MCF 10A (cell line): ENCODE measurements around the gene ASCC2. TPM values are rescaled to one million over a fixed set of nuclear protein-coding genes. Genes with fewer than 3 reads are reported as not detected.
"Not testable (repeated sequence)": the region's sequence is repeated elsewhere in the genome, so short reads cannot be mapped to it uniquely, and the experiment has no call there.

Source experiments
- BruUV-seq: library from RNA; stranded (reverse); fragments of 400-500 nt; replicated peaks from 2 replicates; lab custom pipeline; 2021; lab: Mats Ljungman, UMichigan
- CTCF ChIA-PET: fragments of 300-600 bp; sonication (Branson Sonifier 250); formaldehyde crosslinking; extraction: SDS; loops from one replicate; lab custom pipeline; 2021; ENCODE audit warnings: antibody characterized with exemption, inconsistent platforms; lab: Yijun Ruan, JAX
- POLR2A ChIA-PET: fragments of 300-600, 350-650 bp; sonication (Branson Sonifier 250); formaldehyde crosslinking; extraction: SDS; loops from one replicate; lab custom pipeline; 2020; ENCODE audit warnings: antibody characterized with exemption, inconsistent platforms; lab: Yijun Ruan, JAX
- DNase-seq: peaks from one replicate; pipeline ENCODE4 v3.0.0-alpha.2; 2018; ENCODE audit not compliant: unreplicated experiment
- H3K27ac Mint-ChIP-seq: one replicate; pipeline ENCODE4 v1.8.0; 2022; ENCODE audit warnings: mild to moderate bottlenecking, low read depth, mixed read lengths; ENCODE audit not compliant: unreplicated experiment
- H3K27me3 Mint-ChIP-seq: one replicate; pipeline ENCODE4 v1.8.0; 2022; ENCODE audit warnings: mixed read lengths; ENCODE audit not compliant: insufficient read depth, unreplicated experiment
- H3K36me3 Mint-ChIP-seq: one replicate; pipeline ENCODE4 v1.8.0; 2022; ENCODE audit warnings: mild to moderate bottlenecking, moderate library complexity, mixed read lengths; ENCODE audit not compliant: insufficient read depth, unreplicated experiment
- H3K4me1 Mint-ChIP-seq: one replicate; pipeline ENCODE4 v1.8.0; 2022; ENCODE audit warnings: mixed read lengths; ENCODE audit not compliant: insufficient read depth, unreplicated experiment
- H3K4me3 Mint-ChIP-seq: one replicate; pipeline ENCODE4 v1.8.0; 2022; ENCODE audit warnings: mild to moderate bottlenecking, moderate library complexity, mixed read lengths; ENCODE audit not compliant: unreplicated experiment
- H3K9me3 Mint-ChIP-seq: one replicate; pipeline ENCODE4 v1.8.0; 2022; ENCODE audit warnings: mixed read lengths; ENCODE audit not compliant: unreplicated experiment
- intact Hi-C: fragments of 100-400 bp; cut with micrococcal nuclease; formaldehyde crosslinking; loops from 2 replicates; pipeline ENCODE4 v1.14.1; 2022
- total RNA-seq: library from RNA; stranded (reverse); gene quantifications from 2 replicates; pipeline ENCODE4 v1.2.3, GENCODE V29; 2022
- TF ChIP-seq, protein P1 (sequence below): fragments of 200-600 bp; IDR thresholded peaks from one replicate; pipeline ENCODE4 v1.8.0; 2022; ENCODE audit warnings: antibody characterized with exemption, mild to moderate bottlenecking; ENCODE audit not compliant: unreplicated experiment

ASCC2 gene
- total RNA-seq, 1 experiment from 2014 or later = 70.7 TPM

DNA sequence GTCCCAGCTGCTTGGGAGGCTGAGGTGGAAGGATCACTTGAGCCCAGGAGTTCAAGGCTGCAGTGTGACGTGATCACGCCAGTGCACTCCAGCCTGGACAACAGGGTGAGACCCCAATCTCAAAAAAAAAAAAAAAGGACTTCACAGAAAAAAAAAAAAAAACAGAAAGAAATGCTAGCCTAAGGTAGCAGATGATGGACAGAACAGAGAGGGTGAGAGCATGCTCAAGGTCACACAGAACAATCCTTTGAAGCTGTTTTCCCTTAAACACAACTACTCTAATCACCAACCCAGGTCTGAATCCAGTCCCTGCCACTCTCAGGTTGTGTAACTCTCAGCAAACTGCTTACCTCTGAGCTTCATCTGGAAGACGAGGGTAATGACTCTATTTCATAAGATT is 81.0 kb downstream of the ASCC2 start:
- no peaks in the 10 kb centered on the region for H3K9me3 Mint-ChIP-seq
- intact Hi-C loops = no loop called here
- no peak for DNase-seq
- H3K27me3 Mint-ChIP-seq = no peaks in the 10 kb centered on the region
- ChIA-PET POLR2A (interaction anchor here (0.6 to 1.0 kb wide), 3 partner anchors 9 to 26 kb away, joined by 3 to 6 read pairs (median 3); partner anchors contain the start of gene ZMAT5), CTCF (interaction anchor here (0.8 kb wide), 1 partner anchor 170 kb away, joined by 3 read pairs; no protein-coding TSS in a partner anchor)
- H3K36me3 Mint-ChIP-seq = no peaks in the 10 kb centered on the region
- no peak overlapping the region for H3K4me3 Mint-ChIP-seq
- H3K4me1 Mint-ChIP-seq = no peaks in the 10 kb centered on the region
- no TSS peak for BruUV-seq
- no peak overlapping the region for H3K27ac Mint-ChIP-seq
- TF ChIP-seq, protein P1, sequence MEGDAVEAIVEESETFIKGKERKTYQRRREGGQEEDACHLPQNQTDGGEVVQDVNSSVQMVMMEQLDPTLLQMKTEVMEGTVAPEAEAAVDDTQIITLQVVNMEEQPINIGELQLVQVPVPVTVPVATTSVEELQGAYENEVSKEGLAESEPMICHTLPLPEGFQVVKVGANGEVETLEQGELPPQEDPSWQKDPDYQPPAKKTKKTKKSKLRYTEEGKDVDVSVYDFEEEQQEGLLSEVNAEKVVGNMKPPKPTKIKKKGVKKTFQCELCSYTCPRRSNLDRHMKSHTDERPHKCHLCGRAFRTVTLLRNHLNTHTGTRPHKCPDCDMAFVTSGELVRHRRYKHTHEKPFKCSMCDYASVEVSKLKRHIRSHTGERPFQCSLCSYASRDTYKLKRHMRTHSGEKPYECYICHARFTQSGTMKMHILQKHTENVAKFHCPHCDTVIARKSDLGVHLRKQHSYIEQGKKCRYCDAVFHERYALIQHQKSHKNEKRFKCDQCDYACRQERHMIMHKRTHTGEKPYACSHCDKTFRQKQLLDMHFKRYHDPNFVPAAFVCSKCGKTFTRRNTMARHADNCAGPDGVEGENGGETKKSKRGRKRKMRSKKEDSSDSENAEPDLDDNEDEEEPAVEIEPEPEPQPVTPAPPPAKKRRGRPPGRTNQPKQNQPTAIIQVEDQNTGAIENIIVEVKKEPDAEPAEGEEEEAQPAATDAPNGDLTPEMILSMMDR = no peak

DNA sequence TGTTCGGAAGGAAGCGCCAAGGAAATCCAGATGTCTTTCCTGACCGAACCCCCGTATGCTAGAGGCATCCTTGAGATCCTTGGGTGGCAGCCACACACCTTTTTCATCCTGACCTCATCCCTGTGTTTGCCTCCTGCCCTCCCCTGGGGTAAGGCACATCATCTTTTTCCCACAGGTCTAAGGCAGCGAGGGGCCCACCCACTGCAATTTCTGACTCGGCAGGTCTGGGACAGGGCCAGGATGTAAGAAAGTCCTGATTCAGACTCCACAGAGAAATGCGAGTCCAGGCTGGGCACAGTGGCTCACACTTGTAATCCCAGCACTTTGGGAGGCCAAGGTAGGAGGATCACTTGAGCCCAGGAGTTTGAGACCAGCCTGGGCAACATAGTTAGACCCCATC is 81.7 kb downstream of the ASCC2 start:
- Mint-ChIP-seq H3K4me1 (no peaks in the 10 kb centered on the region), H3K27ac (no peak overlapping the region), H3K4me3 (no peak overlapping the region), H3K9me3 (no peaks in the 10 kb centered on the region), H3K36me3 (no peaks in the 10 kb centered on the region), H3K27me3 (no peaks in the 10 kb centered on the region)
- DNase-seq = no peak
- intact Hi-C loops = no loop called here
- BruUV-seq = no TSS peak
- ChIA-PET POLR2A (interaction anchor here (0.7 kb wide), 1 partner anchor 9 kb away, joined by 3 read pairs; no protein-coding TSS in a partner anchor), CTCF (no interaction called here)
- TF ChIP-seq, protein P1 = no peak

- Mint-ChIP-seq H3K4me1 (no peaks in the 10 kb centered on the region), H3K9me3 (no peaks in the 10 kb centered on the region), H3K27ac (no peak overlapping the region), H3K36me3 (no peaks in the 10 kb centered on the region), H3K4me3 (no peak overlapping the region), H3K27me3 (no peaks in the 10 kb centered on the region)
- CTCF ChIA-PET = interaction anchor here (1.0 kb wide), 1 partner anchor 250 kb away, joined by 3 read pairs; no protein-coding TSS in a partner anchor
- no peak for DNase-seq
- no TSS peak for BruUV-seq
- POLR2A ChIA-PET = interaction anchor here (0.6 kb wide), 1 partner anchor 17 kb away, joined by 3 read pairs; no protein-coding TSS in a partner anchor
- intact Hi-C loops = no loop called here
- TF ChIP-seq, protein P1 = no peak
These were observed 82.2 kb downstream of the ASCC2 start for GRCh38 chr22:29755889-29756288.

DNA sequence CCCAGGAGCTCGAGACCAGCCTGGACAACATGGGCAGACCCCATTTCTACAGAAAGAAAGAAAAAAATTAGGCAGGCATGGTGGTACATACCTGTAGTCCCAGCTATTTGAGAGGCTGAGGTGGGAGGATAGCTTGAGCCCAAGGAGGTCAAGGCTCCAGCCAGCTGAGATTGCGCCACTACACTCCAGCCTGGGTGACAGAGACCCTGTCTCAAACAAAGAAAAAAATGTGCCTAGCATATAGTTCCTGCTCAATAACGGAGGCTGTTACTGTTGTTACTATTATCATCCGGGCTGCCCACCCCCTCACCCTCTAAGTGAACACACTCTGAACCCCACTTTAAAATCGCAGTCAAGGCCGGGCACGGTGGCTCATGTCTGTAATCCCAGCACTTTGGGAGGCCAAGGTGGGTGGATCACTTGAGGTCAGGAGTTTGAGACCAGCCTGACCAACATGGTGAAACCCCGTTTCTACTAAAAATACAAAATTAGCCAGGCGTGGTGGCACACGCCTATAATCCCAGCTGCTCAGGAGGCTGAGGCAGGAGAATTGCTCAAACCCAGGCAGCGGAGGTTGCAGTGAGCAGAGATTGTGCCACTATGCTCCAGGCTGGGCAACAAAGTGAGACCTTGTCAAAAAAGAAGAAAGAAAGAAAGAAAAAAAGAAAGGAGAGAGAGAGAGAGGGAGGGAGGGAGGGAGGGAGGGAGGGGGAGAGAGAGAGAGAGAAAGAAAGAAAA is 83.2 kb downstream of the ASCC2 start:
- H3K4me1 Mint-ChIP-seq, H3K27me3 Mint-ChIP-seq, H3K27ac Mint-ChIP-seq, intact Hi-C loops, H3K9me3 Mint-ChIP-seq, BruUV-seq, H3K36me3 Mint-ChIP-seq, H3K4me3 Mint-ChIP-seq, DNase-seq: not testable (repeated sequence)
- ChIA-PET POLR2A (interaction anchor here (0.6 to 0.8 kb wide), 2 partner anchors 18 to 243 kb away, joined by 3 to 4 read pairs; no protein-coding TSS in a partner anchor), CTCF (interaction anchor here (0.6 to 1.0 kb wide), 3 partner anchors 18 to 251 kb away, joined by 3 to 4 read pairs (median 4); no protein-coding TSS in a partner anchor)
